Measurements from ENCODE around the gene GRHL1. TPM values are rescaled to one million over a fixed set of nuclear protein-coding genes. Genes with fewer than 3 reads are reported as not detected.
A peak's percentile ranks its signal among the peaks of the same experiment; 100 is the strongest.

Gene GRHL1
- total RNA-seq, 4 donors from 2014 or later = 0.24 to 2.8 (median 1.4) TPM

- peaks cover 0 to 4% of the 10 kb centered on the region in 2 donors for H3K4me1 ChIP-seq
- no peaks in the 10 kb centered on the region for H3K27me3 ChIP-seq
- no peaks in the 10 kb centered on the region for H3K36me3 ChIP-seq
- H3K27ac ChIP-seq = no peak overlapping the region
- H3K4me3 ChIP-seq = no peak overlapping the region
- intact Hi-C loops (cut with DNase I; ENCODE audit: low total_unique reads) = no loop called here
- DNase-seq = peak in 1 of 2 donors; percentile 10
- no peaks in the 10 kb centered on the region for H3K9me3 ChIP-seq
- TF ChIP-seq POLR2A (IDR thresholded peaks at IDR 0.05) = no peak
- no peak for TF ChIP-seq CTCF (IDR thresholded peaks at IDR 0.05)
Observed at GRCh38 chr2:10004401-10004800, 52.9 kb downstream of the GRHL1 start.

DNA sequence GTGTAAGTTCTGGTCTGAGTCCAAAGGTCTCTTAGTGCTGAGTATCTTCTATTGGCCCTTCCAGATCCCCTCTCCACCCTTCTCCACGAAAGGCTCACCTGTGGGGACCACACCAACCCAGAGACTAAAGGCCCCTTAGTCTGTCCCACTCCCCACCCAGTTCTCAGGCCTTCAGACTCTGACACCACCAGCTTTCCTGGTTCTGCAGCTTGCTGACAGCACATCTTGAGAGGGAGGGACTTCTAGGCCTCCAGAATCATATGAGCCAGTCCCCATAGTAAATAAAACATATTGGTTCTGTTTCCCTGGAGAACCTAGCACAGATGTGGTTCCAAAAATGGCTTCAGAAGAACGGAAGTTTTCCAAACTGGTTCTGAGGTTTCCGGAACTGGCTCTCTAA lies 53.3 kb downstream of the GRHL1 start:
- no peak for DNase-seq
- intact Hi-C loops (cut with DNase I; ENCODE audit: low total_unique reads) = no loop called here
- Histone ChIP-seq H3K36me3 (no peaks in the 10 kb centered on the region), H3K27ac (no peak overlapping the region), H3K4me1 (peaks cover 0 to 8% of the 10 kb centered on the region in 2 donors), H3K4me3 (no peak overlapping the region), H3K9me3 (no peaks in the 10 kb centered on the region), H3K27me3 (no peaks in the 10 kb centered on the region)
- TF ChIP-seq POLR2A (IDR thresholded peaks at IDR 0.05) (no peak), CTCF (IDR thresholded peaks at IDR 0.05) (no peak)

DNA sequence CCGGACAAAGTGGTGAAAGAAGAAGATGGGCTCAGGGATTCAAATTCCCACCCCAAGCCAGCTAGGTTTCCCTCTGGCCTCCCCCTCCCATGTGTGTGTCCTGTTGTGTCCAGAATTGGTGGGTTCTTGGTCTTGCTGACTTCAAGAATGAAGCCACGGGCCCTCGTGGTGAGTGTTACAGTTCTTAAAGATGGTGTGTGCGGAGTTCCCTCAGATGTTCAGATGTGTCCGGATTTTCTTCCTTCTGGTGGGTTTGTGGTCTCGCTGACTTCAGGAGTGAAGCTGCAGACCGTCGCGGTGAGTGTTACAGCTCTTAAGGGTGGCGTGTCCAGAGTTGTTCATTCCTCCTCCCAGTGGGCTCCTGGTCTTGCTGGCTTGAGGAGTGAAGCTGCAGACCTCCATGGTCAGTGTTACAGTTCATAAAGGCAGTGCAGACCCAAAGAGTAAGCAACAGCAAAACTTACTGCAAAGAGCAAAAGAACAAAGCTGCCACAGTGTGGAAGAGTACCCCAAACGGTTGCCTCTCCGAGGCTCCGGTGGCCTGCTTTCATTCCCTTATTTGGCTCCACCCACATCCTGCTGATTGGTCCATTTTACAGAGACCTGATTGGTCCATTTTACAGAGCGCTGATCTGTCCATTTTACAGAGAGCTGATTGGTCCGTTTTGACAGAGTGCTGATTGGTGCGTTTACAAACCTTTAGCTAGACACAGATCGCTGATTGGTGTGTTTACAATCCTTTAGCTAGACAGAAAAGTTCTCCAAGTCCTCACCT lies 54.2 kb downstream of the GRHL1 start:
- Histone ChIP-seq H3K27ac (no peak overlapping the region), H3K9me3 (no peaks in the 10 kb centered on the region), H3K36me3 (no peaks in the 10 kb centered on the region), H3K4me1 (peaks cover 0 to 8% of the 10 kb centered on the region in 2 donors), H3K27me3 (no peaks in the 10 kb centered on the region), H3K4me3 (no peak overlapping the region)
- DNase-seq = no peak
- TF ChIP-seq CTCF (IDR thresholded peaks at IDR 0.05) (no peak), POLR2A (IDR thresholded peaks at IDR 0.05) (no peak)
- intact Hi-C loops (cut with DNase I; ENCODE audit: low total_unique reads) = no loop called here

- H3K9me3 ChIP-seq = no peaks in the 10 kb centered on the region
Observed at GRCh38 chr2:10006236-10007161, 55.0 kb downstream of the GRHL1 start.

More at GRCh38 chr2:10006236-10007161, 55.0 kb downstream of the GRHL1 start:
- peak overlapping the region in 1 of 2 donors; percentile 6 for H3K27ac ChIP-seq
- no peaks in the 10 kb centered on the region for H3K27me3 ChIP-seq
- H3K36me3 ChIP-seq = no peaks in the 10 kb centered on the region
- no peak for DNase-seq
- peaks cover 0 to 8% of the 10 kb centered on the region in 2 donors for H3K4me1 ChIP-seq
- TF ChIP-seq POLR2A (IDR thresholded peaks at IDR 0.05) = no peak
- TF ChIP-seq CTCF (IDR thresholded peaks at IDR 0.05) = no peak
- intact Hi-C loops (cut with DNase I; ENCODE audit: low total_unique reads) = no loop called here
- H3K4me3 ChIP-seq = no peak overlapping the region
